ENCODE results near the gene RNF8.

- TF ChIP-seq CTCF (IDR thresholded peaks at IDR 0.05) (no peak), POLR2A (IDR thresholded peaks at IDR 0.05) (no peak)
These were observed 78.8 kb downstream of the RNF8 start for GRCh38 chr6:37432590-37432915.
